ENCODE results near the gene KCNIP2. TPM values are rescaled to one million over a fixed set of nuclear protein-coding genes. Genes with fewer than 3 reads are reported as not detected.

KCNIP2 gene
- total and polyA plus RNA-seq, 2 of the 13 experiments (the other 11 are each of a cell fraction or from before 2014, with no cell fraction given): 0.42 to 0.70 TPM

DNA sequence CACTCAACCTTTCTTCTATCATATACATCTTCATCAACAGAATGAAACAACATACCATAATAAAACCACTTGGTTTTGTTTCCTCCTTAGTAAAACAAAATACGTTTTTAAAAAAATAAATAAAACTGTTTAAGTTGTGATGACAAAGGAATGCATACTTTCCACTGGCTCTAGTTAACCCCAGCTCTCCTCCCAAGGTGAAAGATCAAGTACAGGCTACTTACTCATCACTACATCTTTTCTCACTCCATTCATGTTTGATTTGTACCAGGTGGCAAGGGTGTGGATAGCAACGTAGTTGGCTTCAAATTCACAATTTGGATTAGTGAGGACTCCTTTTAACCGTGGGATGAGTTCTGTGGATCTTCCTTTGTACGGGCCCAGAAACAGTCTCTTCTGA, 40.1 kb downstream of the KCNIP2 start:
- H3K4me2 ChIP-seq (ENCODE audit: low read depth, low read length): no peak overlapping the region
- no peaks in the 10 kb centered on the region for H3K4me1 ChIP-seq (ENCODE audit: insufficient read depth, low read length)
- intact Hi-C loops (cut with micrococcal nuclease; ENCODE audit: unreplicated experiment): no loop called here
- no peaks in the 10 kb centered on the region for H4K20me1 ChIP-seq (ENCODE audit: insufficient read depth, low read length)
- TF ChIP-seq BCL6 (CRISPR knock-in tag; IDR thresholded peaks at IDR 0.05): no peak
- TF ChIP-seq ZNF30 (CRISPR knock-in tag; IDR thresholded peaks at IDR 0.05): no peak
- no peak for TF ChIP-seq ZNF276 (CRISPR knock-in tag; IDR thresholded peaks at IDR 0.05; ENCODE audit: low read depth)
- no peak for TF ChIP-seq SOX6 (IDR thresholded peaks at IDR 0.05)
- TF ChIP-seq SOX6 (CRISPR knock-in tag; IDR thresholded peaks at IDR 0.05): no peak
- no TSS peak for BruUV-seq (replicated peaks)
- H3K9me3 ChIP-seq (ENCODE audit: low read length): no peaks in the 10 kb centered on the region
- no peak overlapping the region for H3K4me3 ChIP-seq (replicated peaks in 1 of 3; ENCODE audit: insufficient read depth in 1 of 3, low read depth in 2 of 3, low read length in 3 of 3)
- no peak overlapping the region for H3K27ac ChIP-seq (ENCODE audit: extremely low read length, insufficient read depth, low read length)
- H2AFZ ChIP-seq (ENCODE audit: low read length): no peak overlapping the region
- no peak for ATAC-seq
- no peak for FAIRE-seq
- peaks cover 20 to 76% of the 10 kb centered on the region in 2 experiments for H3K36me3 ChIP-seq (replicated peaks in 1 of 2; ENCODE audit: control insufficient read depth in 1 of 2, insufficient read depth in 2 of 2, low read length in 2 of 2)
- ChIA-PET CTCF (ENCODE audit: low intra/inter-chr PET ratio, low total read pairs) (no interaction called here), POLR2A (no interaction called here)
- WGBS (ENCODE audit: low lambda C conversion rate): 95% methylated on average over 4 of the region's 4 CpGs
- H3K79me2 ChIP-seq (ENCODE audit: insufficient read depth, low read length): no peaks in the 10 kb centered on the region
- no peak overlapping the region for H3K9ac ChIP-seq (ENCODE audit: insufficient read depth, low read depth, low read length)
- in situ Hi-C loops (cut with HindIII; ENCODE audit: extremely low pct_ligation_motif_present, low pct_unique_long_range_greater_than_20kb): no loop called here
- no peaks in the 10 kb centered on the region for H3K27me3 ChIP-seq (ENCODE audit: control insufficient read depth in 1 of 2, insufficient read depth in 2 of 2, low read length in 2 of 2)
- DNase-seq (ENCODE audit: low spot score): no peak

- Histone ChIP-seq H3K9me3 (ENCODE audit: low read length) (no peaks in the 10 kb centered on the region), H3K9ac (ENCODE audit: insufficient read depth, low read depth, low read length) (no peak overlapping the region), H3K27ac (ENCODE audit: extremely low read length, insufficient read depth, low read length) (no peak overlapping the region), H3K4me3 (replicated peaks in 1 of 3; ENCODE audit: insufficient read depth in 1 of 3, low read depth in 2 of 3, low read length in 3 of 3) (no peak overlapping the region), H3K4me2 (ENCODE audit: low read depth, low read length) (no peak overlapping the region), H3K79me2 (ENCODE audit: insufficient read depth, low read length) (no peaks in the 10 kb centered on the region), H3K27me3 (ENCODE audit: control insufficient read depth in 1 of 2, insufficient read depth in 2 of 2, low read length in 2 of 2) (no peaks in the 10 kb centered on the region), H2AFZ (ENCODE audit: low read length) (no peak overlapping the region), H3K36me3 (replicated peaks in 1 of 2; ENCODE audit: control insufficient read depth in 1 of 2, insufficient read depth in 2 of 2, low read length in 2 of 2) (peaks cover 31 to 78% of the 10 kb centered on the region in 2 experiments), H3K4me1 (ENCODE audit: insufficient read depth, low read length) (no peaks in the 10 kb centered on the region), H4K20me1 (ENCODE audit: insufficient read depth, low read length) (no peaks in the 10 kb centered on the region)
- DNase-seq (ENCODE audit: low spot score) (no peak), ATAC-seq (no peak), FAIRE-seq (no peak)
- CTCF ChIA-PET (ENCODE audit: low intra/inter-chr PET ratio, low total read pairs): no interaction called here
- 93% methylated on average over 4 of the region's 4 CpGs for WGBS (ENCODE audit: low lambda C conversion rate)
- POLR2A ChIA-PET: no interaction called here
- BruUV-seq (replicated peaks): TSS peak; percentile 23
- TF ChIP-seq XRCC5 (optimal IDR thresholded peaks at IDR 0.05; ENCODE audit: low read length): no peak
- in situ Hi-C loops (cut with HindIII; ENCODE audit: extremely low pct_ligation_motif_present, low pct_unique_long_range_greater_than_20kb) (no loop called here), intact Hi-C loops (cut with micrococcal nuclease; ENCODE audit: unreplicated experiment) (no loop called here)
Observed at GRCh38 chr10:101797403-101798059, 46.1 kb downstream of the KCNIP2 start.
